ENCODE results near the gene GALNT6.

The GALNT6 gene

DNA sequence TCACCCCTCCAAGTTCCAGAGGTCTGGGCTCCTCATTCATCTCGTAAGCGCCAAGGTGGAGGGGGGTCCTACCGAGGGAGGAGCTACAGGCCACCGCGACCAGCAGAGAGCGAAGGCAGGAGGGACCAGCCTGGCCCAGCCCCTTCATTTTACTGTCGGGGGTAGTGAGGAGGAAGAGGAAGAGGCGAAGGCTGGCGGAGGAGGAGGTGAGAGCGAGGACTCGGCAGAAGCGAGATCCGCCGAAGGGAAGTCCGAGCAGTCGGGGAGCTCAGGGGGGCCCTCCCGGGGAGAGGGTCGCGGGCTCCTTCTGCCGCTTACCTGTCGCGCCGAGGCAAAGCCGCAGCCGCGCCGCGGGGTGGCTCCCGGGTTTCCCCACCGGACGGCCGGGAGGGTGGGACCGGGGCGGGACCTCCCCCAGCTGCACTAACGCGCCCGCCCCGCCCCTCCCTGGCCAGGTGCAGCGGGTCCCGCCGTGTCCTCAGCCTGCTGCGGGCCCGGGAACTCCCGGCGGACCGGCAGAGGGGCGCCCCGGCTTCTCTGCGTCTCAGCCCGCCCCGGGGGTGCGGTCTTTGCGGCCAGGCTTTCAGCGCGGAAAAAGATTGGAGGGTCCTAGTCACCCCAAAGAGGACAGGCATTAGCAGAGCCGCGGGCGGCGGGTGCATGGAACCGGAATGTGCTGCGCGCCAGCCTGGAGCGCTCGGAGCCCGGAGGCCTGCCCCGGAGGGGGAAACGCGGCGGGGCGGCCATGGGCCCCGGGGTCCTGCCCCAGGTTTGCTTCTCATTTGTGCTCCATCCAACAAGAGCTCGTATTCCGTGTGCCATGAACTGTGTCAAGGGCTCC lies at the start of gene GALNT6:
Gene GALNT6 (minus strand): TSS at position 124 of the 841 bp plus-strand sequence. CDS start 11,625 bp downstream, outside the sequence.
- peak within 1 kb of the TSS; percentile 79 for H3K4me3 ChIP-seq (ENCODE audit: low read length)
- H3K9me3 ChIP-seq (ENCODE audit: control insufficient read depth, insufficient read depth, low read length): no peaks in the 10 kb centered on the region
- DNase-seq (ENCODE audit: low read depth, low spot score): peak; percentile 55
- no CpG with 5 or more reads among the region's 73 CpGs for WGBS (ENCODE audit: insufficient coverage, insufficient read length)
- H3K27ac ChIP-seq (ENCODE audit: low read length): no peak within 1 kb of the TSS
- peaks cover 4% of the 10 kb centered on the region for H3K4me1 ChIP-seq (ENCODE audit: control insufficient read depth, insufficient read depth, low read length)
- 0 out of 2 replicates have a peak, but pooled peaks cover 3% of the 10 kb centered on the region for H3K36me3 ChIP-seq (ENCODE audit: control insufficient read depth, insufficient read depth, low read length)
- no peaks in the 10 kb centered on the region for H3K27me3 ChIP-seq (ENCODE audit: control insufficient read depth, insufficient read depth, low read length)

DNA sequence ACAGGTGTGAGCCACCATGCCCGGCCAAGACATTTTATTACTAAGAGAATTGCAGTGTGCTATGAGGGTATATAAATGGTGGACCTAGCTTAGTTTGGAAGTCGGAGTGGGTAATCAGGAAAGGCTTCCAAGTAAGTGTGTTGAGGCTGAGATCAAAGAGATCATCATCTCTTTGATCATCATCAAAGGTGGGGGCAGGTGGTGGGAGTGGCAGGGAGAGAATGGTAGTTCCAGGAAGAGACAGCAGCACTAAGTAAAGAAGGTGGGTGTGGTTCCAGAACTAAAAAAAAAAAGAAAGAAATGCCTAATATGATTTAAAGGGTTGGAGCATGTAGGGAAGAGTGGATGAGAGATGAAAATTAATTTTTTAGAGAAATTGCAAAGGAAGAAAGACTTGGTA lies 48.1 kb upstream of the GALNT6 start:
- no peak overlapping the region for H3K4me3 ChIP-seq (ENCODE audit: low read length)
- no CpG with 5 or more reads among the region's 2 CpGs for WGBS (ENCODE audit: insufficient coverage, insufficient read length)

GRCh38 chr12:51437431-51437830 lies 46.2 kb upstream of the GALNT6 start:
- no peak for DNase-seq (ENCODE audit: low read depth, low spot score)
- Histone ChIP-seq H3K4me3 (ENCODE audit: low read length) (no peak overlapping the region), H3K9me3 (ENCODE audit: control insufficient read depth, insufficient read depth, low read length) (no peaks in the 10 kb centered on the region), H3K36me3 (ENCODE audit: control insufficient read depth, insufficient read depth, low read length) (no peaks in the 10 kb centered on the region), H3K27ac (ENCODE audit: low read length) (no peak overlapping the region), H3K27me3 (ENCODE audit: control insufficient read depth, insufficient read depth, low read length) (no peaks in the 10 kb centered on the region), H3K4me1 (ENCODE audit: control insufficient read depth, insufficient read depth, low read length) (no peaks in the 10 kb centered on the region)
- no CpG with 5 or more reads among the region's 1 CpG for WGBS (ENCODE audit: insufficient coverage, insufficient read length)

More for the DNA sequence above, 48.1 kb upstream of the GALNT6 start:
- H3K9me3 ChIP-seq (ENCODE audit: control insufficient read depth, insufficient read depth, low read length): no peaks in the 10 kb centered on the region
- H3K27me3 ChIP-seq (ENCODE audit: control insufficient read depth, insufficient read depth, low read length): no peaks in the 10 kb centered on the region
- H3K27ac ChIP-seq (ENCODE audit: low read length): no peak overlapping the region
- no peaks in the 10 kb centered on the region for H3K36me3 ChIP-seq (ENCODE audit: control insufficient read depth, insufficient read depth, low read length)
- H3K4me1 ChIP-seq (ENCODE audit: control insufficient read depth, insufficient read depth, low read length): no peaks in the 10 kb centered on the region
- DNase-seq (ENCODE audit: low read depth, low spot score): no peak

- no peaks in the 10 kb centered on the region for H3K27me3 ChIP-seq (ENCODE audit: control insufficient read depth, insufficient read depth, low read length)
- H3K4me1 ChIP-seq (ENCODE audit: control insufficient read depth, insufficient read depth, low read length): no peaks in the 10 kb centered on the region
- H3K4me3 ChIP-seq (ENCODE audit: low read length): no peak overlapping the region
- no peak for DNase-seq (ENCODE audit: low read depth, low spot score)
- no peak overlapping the region for H3K27ac ChIP-seq (ENCODE audit: low read length)
- H3K36me3 ChIP-seq (ENCODE audit: control insufficient read depth, insufficient read depth, low read length): no peaks in the 10 kb centered on the region
- no peaks in the 10 kb centered on the region for H3K9me3 ChIP-seq (ENCODE audit: control insufficient read depth, insufficient read depth, low read length)
- WGBS (ENCODE audit: insufficient coverage, insufficient read length): no CpG with 5 or more reads among the region's 1 CpG
Observed at GRCh38 chr12:51434305-51434704, 43.1 kb upstream of the GALNT6 start.

GRCh38 chr12:51432921-51433320 lies 41.7 kb upstream of the GALNT6 start:
- no CpG with 5 or more reads among the region's 2 CpGs for WGBS (ENCODE audit: insufficient coverage, insufficient read length)
- Histone ChIP-seq H3K4me1 (ENCODE audit: control insufficient read depth, insufficient read depth, low read length) (no peaks in the 10 kb centered on the region), H3K27ac (ENCODE audit: low read length) (no peak overlapping the region), H3K27me3 (ENCODE audit: control insufficient read depth, insufficient read depth, low read length) (no peaks in the 10 kb centered on the region), H3K4me3 (ENCODE audit: low read length) (no peak overlapping the region), H3K9me3 (ENCODE audit: control insufficient read depth, insufficient read depth, low read length) (no peaks in the 10 kb centered on the region), H3K36me3 (ENCODE audit: control insufficient read depth, insufficient read depth, low read length) (no peaks in the 10 kb centered on the region)
- no peak for DNase-seq (ENCODE audit: low read depth, low spot score)

GRCh38 chr12:51430196-51430895 lies 39.1 kb upstream of the GALNT6 start:
- Histone ChIP-seq H3K4me3 (ENCODE audit: low read length) (no peak overlapping the region), H3K9me3 (ENCODE audit: control insufficient read depth, insufficient read depth, low read length) (no peaks in the 10 kb centered on the region), H3K27ac (ENCODE audit: low read length) (no peak overlapping the region), H3K36me3 (ENCODE audit: control insufficient read depth, insufficient read depth, low read length) (no peaks in the 10 kb centered on the region), H3K4me1 (ENCODE audit: control insufficient read depth, insufficient read depth, low read length) (no peaks in the 10 kb centered on the region), H3K27me3 (ENCODE audit: control insufficient read depth, insufficient read depth, low read length) (no peaks in the 10 kb centered on the region)
- no peak for DNase-seq (ENCODE audit: low read depth, low spot score)
- WGBS (ENCODE audit: insufficient coverage, insufficient read length): no CpG with 5 or more reads among the region's 4 CpGs

- Histone ChIP-seq H3K36me3 (ENCODE audit: control insufficient read depth, insufficient read depth, low read length) (no peaks in the 10 kb centered on the region), H3K27ac (ENCODE audit: low read length) (no peak overlapping the region), H3K4me3 (ENCODE audit: low read length) (no peak overlapping the region), H3K27me3 (ENCODE audit: control insufficient read depth, insufficient read depth, low read length) (no peaks in the 10 kb centered on the region), H3K9me3 (ENCODE audit: control insufficient read depth, insufficient read depth, low read length) (no peaks in the 10 kb centered on the region), H3K4me1 (ENCODE audit: control insufficient read depth, insufficient read depth, low read length) (no peaks in the 10 kb centered on the region)
- WGBS (ENCODE audit: insufficient coverage, insufficient read length): no CpG with 5 or more reads among the region's 4 CpGs
- no peak for DNase-seq (ENCODE audit: low read depth, low spot score)
Observed at GRCh38 chr12:51429700-51430099, 38.5 kb upstream of the GALNT6 start.

DNA sequence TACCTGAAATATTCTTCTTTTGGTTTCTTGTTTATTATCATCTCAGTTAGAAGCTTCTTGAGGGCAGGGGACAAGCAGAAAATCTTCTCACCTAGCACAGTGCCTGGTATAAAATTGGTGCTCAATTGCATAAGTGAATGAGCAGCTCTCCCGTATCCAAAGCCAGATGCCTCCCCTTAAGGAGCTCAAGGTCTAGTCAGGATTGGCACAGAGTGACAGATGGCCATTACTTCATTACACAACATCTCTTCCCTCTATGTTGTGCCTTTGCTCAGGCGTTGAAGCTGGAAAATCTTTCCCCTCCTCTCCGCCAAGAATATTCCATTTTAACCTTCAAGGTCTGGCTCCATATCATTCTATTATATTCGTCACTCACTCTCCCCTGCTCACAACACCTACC lies 37.0 kb upstream of the GALNT6 start:
- Histone ChIP-seq H3K36me3 (ENCODE audit: control insufficient read depth, insufficient read depth, low read length) (no peaks in the 10 kb centered on the region), H3K4me3 (ENCODE audit: low read length) (no peak overlapping the region), H3K4me1 (ENCODE audit: control insufficient read depth, insufficient read depth, low read length) (no peaks in the 10 kb centered on the region), H3K9me3 (ENCODE audit: control insufficient read depth, insufficient read depth, low read length) (no peaks in the 10 kb centered on the region), H3K27ac (ENCODE audit: low read length) (no peak overlapping the region), H3K27me3 (ENCODE audit: control insufficient read depth, insufficient read depth, low read length) (no peaks in the 10 kb centered on the region)
- no CpG with 5 or more reads among the region's 4 CpGs for WGBS (ENCODE audit: insufficient coverage, insufficient read length)
- no peak for DNase-seq (ENCODE audit: low read depth, low spot score)

DNA sequence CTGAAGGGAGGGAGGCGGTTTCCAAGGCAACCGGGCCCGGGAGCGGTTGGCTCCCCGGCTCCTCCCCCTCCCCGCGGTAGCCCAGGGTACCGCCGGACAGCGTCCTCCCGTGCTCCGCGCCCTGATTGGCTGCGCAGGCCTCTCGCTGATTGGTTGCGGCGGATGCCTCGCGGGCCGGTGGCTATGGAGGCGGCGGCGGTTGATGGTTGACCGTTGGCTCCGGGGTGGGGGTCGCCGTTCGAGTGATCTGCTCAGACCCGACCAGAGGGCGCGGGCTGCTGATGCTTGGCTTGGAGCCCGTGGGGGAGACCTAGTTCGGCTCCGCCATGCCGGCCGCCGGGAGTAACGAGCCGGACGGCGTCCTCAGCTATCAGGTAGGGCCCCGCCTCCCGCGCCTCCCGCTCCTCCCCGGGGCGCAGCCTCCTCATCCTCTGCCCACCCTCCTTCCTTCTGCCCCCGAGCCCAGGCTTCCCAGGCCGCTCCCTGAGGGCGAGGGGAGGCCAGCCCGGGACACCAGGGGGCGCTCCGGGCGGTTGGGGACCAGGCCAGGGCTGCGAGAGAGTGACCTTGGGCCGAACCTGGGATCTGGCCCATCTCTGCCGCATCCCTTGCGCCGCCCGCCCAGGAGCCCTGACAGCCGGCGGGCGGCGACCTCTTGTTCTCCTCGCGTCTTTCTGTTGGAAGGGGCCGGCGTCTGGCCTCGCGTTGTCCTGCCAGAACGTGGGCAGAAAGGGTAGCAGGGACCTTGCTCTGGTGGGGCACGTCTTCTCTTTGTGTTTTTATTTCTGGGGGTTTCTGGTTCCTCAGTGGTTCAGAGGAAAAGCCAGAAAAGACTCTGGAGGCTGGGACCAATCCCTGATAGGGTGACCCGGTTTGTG lies 33.7 kb upstream of the GALNT6 start, which contains the start of gene SLC4A8:
Gene SLC4A8 (plus strand): TSS at position 170 of the 878 bp plus-strand sequence. CDS start 157 bp downstream, at position 327.
- Histone ChIP-seq H3K9me3 (ENCODE audit: control insufficient read depth, insufficient read depth, low read length) (no peaks in the 10 kb centered on the region), H3K4me3 (ENCODE audit: low read length) (peak within 1 kb of the TSS; percentile 48; the same call in 1 of the 2 replicates), H3K27ac (ENCODE audit: low read length) (no peak within 1 kb of the TSS), H3K4me1 (ENCODE audit: control insufficient read depth, insufficient read depth, low read length) (no peaks in the 10 kb centered on the region), H3K36me3 (ENCODE audit: control insufficient read depth, insufficient read depth, low read length) (no peaks in the 10 kb centered on the region), H3K27me3 (ENCODE audit: control insufficient read depth, insufficient read depth, low read length) (no peaks in the 10 kb centered on the region)
- no CpG with 5 or more reads among the region's 73 CpGs for WGBS (ENCODE audit: insufficient coverage, insufficient read length)
- DNase-seq (ENCODE audit: low read depth, low spot score): peak; percentile 81
